ENCODE measurements around the gene NET1.

GRCh38 chr10:5406918-5407317 lies 5.4 kb upstream of the NET1 start:
- TF ChIP-seq POLR2A (IDR thresholded peaks at IDR 0.05) (no peak), CTCF (IDR thresholded peaks at IDR 0.05) (no peak)
